G401.6 (cell line): ENCODE measurements around the gene GFY.
"Not testable (repeated sequence)": the region's sequence is repeated elsewhere in the genome, so short reads cannot be mapped to it uniquely, and the experiment has no call there.

ENCODE experiments used
- FAIRE-seq: peaks from 2 replicates; lab custom pipeline; 2012; peaks lifted over from hg19 to GRCh38; lab: Jason Lieb, UNC

GFY gene

DNA sequence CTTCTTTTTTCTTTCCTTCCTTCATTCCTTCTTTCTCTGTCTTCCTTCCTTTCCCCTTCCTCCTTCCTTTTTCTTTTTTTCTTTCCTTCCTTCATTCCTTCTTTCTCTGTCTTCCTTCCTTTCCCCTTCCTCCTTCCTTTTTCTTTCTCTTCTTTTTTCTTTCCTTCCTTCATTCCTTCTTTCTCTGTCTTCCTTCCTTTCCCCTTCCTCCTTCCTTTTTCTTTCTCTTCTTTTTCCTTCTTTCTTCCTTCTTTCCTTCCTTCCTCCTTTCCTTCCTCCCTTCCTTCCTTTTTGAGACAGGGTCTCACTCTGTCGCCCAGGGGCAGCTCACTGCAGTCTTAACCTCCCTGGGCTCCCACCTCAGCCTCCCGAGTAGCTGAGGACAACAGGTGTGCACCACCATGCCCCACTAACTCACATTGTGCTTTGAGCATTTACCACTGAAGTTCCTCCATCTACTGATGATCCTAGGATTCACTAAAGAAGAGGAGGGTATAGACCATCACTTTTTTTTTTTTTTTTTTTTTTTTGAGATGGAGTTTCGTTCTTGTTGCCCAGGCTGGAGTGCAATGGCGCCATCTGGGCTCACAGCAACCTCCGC is 19.0 kb downstream of the GFY start:
- FAIRE-seq, result not testable (repeated sequence)

DNA sequence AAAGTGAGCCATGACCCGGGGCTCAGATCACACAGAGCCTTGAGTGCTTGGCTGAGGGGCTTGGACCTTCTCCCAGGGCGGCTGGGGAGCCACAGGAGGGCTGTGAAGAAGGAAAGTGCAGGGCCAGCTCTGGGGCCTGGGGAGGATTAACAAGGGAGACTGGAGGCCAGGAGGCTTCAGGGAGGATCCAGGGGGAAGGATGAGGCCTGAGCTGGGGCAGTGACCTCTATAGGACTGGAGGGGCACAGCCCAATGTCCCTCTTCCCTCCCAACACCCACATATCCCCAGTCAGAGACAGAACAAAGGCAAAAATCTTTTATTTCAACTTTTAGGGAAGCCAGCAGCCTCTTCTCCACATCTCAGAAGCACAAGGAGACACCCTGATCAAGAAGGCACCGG is 20.8 kb downstream of the GFY start:
- FAIRE-seq, result no peak

DNA sequence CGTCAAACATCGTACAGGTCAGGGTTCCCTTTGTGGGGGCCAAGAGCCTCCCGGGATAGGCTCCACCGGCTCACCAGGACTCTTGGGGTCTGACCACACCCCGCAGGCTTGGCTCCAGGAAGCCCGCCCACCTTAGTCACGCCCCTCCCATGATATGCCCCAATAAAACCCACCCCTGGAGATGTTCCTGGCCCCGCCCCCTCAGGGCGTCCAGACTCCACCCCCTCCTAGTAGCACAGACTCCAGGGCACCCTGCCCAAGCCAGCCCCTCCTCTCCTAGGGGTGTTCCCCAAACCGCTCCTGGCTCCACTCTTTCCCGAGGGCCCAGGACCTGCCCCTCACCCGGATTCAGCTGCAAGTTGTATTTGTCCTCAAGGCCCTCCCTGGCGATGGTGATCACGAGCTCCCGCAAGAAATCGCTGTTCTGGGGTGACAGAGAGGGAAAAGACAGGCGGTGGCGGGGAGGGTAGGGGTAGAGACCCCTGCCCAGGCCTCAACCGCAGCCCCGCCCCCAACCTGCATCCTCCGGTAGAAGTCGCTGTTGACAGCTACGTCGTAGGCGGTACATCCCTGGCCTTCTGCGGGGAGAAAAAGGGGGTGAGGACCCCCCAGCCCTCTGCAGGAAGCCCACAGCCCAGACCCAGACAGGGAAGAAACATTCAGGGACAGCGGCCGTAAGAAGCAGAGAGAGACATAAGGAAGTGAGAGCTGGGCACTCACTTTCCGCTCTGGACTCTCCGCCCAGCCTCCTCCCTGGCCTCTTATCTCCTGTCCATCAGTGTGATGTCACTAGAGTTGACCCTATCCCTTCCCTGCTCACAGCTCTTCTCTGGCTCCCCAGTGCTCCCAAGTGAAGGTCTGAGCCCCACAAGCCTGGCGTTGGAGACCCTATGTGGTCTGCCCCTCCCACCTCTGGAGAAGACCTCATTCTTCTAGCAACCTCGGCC is 22.6 kb downstream of the GFY start:
- no peak for FAIRE-seq

DNA sequence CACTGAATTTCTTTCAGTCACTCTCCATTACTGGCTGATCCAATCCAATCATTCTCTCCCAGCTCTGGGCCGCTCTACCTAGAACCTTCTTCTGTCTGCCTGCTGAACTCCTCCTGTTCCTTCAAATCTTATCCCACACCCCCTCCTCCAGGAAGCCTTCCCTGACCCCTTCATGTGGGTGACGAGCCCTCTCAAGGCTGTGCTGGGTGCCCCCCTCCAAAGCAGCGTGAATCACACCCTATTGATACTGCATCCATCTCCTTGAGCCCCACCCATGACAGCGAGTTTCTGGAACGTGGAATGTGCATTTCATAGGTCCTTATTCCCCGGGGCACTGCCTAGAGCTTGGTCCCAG is 23.2 kb downstream of the GFY start:
- FAIRE-seq, result no peak

DNA sequence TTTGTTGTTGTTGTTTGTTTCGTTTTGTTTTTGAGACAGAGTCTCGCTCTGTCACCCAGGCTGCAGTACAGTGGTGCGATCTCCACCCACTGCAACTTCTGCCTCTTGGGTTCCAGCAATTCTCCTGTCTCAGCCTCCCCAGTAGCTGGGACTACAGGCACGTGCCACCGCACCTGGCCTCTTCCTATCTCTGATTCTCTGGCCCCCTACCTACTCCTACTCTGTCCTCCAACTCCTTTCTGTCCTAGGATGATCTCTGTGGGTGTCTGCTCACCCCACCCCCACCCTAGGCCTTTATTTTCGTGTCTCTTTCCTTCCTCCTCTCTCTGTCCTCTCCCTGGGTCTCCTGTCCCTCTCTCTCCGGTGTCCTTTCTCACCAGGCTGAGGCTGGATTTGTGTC is 25.2 kb downstream of the GFY start:
- FAIRE-seq, result no peak

DNA sequence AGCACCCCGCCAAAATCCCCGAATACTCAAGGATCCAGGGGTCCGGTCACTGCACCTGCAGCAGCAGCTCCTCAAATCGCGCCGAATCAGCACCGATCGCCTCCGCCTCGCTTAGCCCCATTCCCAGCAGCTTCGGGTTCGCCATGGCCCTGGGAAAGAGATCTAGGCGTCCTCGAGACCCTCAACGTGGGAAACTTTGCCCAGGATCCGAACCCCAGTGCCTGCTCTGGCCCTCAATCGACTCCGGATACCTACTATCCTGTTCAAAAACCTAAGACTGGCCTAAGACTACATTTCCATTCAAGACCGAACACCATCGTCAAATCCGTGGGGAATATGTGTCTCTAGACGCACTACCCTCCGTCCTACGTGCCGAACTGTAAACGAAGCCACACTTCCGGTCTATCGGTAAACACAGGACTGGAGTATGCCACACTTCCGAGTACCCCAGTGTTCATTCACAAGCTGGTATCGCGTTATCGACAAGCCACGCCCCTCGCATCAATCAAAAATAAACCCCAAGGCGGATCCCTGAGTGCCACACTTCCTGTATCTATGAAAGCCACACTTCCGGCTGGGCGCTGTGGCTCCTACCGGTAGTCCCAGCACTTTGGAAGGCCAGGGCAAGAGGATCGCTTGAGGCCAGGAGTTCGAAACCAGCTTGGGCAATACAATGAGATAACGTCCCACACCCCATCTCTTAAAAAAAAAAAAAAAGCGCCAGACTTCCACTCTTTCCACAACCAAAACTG is 26.4 kb downstream of the GFY start, which contains the start of gene PIH1D1:
TSS of gene PIH1D1 (minus strand) at position 385 of the 752 bp plus-strand sequence. CDS start at position 145, 240 bp downstream.
- peak; percentile 93 for FAIRE-seq

DNA sequence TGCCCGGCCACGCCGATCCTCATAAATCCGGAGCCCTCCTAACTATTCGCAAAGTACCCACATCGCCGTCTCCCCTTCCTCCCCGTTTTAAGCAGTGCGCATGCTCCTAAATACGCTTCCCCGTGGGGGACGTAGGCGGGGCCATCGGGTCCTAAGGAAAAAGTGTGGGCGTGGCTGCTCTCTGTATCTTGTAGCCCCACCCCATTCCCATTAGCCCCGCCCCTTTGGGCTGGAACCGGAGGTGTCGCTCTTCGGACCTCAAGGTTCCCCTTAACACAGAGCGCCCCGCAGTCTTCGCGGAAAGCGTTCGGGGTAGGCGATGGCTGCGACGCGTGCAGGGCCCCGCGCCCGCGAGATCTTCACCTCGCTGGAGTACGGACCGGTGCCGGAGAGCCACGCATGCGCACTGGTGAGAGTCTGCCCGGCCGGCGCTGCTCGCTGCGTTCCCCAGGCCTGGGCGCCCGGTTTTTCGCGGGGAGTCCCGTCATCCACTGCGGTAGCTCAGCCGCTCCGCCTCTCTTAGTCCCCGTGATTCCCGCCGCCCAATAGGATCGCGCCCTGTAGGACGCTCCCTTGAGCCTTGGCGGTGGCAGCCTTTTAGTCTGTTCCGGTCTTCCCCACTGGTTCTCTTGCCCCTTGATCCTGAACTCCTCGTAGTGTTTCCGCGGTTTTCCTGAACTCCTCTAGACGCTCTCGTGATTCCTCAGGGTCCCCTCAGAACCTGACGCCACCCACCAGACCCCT is 28.0 kb downstream of the GFY start, which contains the start of gene ALDH16A1:
TSS of gene ALDH16A1 (plus strand) at position 213 of the 744 bp plus-strand sequence. CDS start at position 320, 107 bp downstream.
- FAIRE-seq, result peak; percentile 94

DNA sequence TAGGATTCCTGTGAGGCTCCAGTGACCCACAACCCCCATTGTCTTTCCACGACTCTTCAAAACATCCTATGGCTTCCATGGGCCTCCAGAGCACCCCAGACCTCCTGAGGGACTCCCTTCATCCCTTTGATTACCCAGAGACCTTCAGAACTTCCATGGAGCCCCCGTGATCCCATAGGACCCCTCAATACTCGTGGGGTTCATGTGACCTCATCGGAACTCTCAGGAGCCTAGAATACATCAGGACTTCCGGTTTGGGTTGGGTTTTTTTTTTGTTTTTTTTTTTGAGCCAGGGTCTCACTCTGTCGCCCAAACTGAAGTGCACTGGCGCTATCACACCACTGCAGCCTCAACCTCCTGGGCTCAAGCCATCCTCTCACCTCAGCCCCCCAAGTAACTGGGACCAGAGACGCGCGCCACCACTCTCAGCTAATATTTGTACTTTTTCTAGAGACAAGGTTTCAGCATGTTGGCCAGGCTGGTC is 28.6 kb downstream of the GFY start:
- no peak for FAIRE-seq

DNA sequence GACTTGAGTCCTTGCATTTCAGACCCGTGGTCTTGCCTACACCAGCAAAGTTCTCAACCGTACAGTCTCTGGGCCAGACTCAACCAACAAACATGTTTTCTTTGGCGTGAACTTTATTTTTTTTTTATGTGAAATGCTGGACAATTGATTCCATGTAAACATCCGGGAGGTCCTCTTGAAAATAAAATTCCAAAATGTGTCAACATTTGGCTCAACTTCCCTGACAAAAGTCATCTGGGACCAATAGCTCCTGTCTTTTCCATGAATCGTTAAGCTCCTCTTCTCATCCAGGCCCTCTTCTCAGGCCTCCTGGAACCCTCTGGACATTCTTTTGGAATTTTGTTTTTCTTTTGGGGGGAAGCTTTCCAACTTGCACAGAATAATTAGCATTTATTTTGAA is 30.6 kb downstream of the GFY start:
- FAIRE-seq, result no peak

DNA sequence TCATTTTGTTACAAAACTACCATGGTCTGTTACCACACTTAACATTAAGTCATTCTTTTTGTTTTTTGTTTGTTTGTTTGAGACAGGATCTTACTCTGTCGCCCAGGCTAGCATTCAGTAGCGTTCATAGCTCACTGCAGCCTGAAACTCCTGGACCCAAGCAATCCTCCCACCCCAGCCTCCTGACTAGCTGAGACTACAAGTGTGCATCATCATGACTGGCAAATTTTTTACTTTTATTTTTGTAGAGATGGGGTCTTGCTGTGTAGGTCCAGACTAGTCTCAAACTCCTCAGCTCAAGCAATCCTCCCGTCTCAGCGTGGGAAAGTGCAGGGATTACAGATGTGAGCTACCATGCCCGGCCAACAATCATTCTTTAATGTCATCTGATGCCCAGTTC is 31.1 kb downstream of the GFY start:
- FAIRE-seq, result no peak

DNA sequence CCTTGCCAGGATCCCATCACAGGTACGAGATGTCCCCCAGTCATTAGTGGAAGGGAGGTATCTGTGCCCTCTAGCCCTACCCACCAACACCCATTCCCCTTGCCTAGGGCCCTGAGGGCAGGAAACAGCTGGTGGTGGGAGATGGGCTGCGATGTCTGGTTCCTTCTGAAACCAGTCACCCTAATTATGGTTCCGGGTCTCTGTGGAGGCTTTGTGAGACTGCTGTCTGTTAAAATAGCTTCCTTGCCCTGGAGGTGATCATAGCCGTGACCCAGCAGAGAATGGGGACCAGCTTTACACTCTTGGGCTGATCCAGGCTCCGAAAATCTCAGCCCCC is 33.3 kb downstream of the GFY start:
- FAIRE-seq, result no peak

DNA sequence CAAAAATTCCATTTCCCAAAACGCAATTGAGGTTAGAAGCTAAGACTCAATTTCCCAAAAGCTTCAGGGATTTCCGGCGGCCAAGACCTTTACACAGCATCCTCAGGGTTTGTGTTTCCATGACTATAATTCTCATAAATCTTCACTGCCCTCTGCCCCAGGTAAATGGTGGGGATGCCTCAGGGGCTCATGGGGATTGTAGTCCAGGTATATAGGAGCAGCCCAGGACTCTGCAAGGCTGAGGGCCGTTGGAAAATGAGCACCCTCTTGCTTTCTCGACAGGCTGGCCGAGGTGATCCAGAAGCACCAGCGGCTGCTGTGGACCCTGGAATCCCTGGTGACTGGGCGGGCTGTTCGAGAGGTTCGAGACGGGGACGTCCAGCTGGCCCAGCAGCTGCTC is 34.2 kb downstream of the GFY start:
- no peak for FAIRE-seq

DNA sequence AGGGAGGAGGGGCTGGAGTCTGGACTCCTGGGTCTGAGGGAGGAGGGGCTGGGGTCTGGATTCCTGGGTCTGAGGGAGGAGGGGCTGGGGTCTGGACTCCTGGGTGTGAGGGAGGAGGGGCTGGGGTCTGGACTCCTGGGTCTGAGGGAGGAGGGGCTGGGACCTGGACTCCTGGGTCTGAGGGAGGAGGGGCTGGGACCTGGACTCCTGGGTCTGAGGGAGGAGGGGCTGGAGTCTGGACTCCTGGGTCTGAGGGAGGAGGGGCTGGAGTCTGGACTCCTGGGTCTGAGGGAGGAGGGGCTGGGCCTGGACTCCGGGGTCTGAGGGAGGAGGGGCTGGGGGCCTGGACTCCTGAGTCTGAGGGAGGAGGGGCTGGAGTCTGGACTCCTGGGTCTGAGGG is 35.9 kb downstream of the GFY start:
- not testable (repeated sequence) for FAIRE-seq

DNA sequence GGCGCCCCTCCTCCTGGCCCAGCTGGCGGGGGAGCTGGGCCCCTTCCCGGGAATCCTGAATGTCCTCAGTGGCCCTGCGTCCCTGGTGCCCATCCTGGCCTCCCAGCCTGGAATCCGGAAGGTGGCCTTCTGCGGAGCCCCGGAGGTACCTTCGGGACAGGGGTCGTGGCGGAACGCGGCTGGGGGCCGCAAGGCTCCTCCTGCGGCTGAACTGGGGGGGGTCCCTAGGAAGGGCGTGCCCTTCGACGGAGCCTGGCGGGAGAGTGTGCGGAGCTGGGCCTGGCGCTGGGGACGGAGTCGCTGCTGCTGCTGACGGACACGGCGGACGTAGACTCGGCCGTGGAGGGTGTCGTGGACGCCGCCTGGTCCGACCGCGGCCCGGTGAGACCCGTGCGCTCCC is 36.5 kb downstream of the GFY start:
- no peak for FAIRE-seq

DNA sequence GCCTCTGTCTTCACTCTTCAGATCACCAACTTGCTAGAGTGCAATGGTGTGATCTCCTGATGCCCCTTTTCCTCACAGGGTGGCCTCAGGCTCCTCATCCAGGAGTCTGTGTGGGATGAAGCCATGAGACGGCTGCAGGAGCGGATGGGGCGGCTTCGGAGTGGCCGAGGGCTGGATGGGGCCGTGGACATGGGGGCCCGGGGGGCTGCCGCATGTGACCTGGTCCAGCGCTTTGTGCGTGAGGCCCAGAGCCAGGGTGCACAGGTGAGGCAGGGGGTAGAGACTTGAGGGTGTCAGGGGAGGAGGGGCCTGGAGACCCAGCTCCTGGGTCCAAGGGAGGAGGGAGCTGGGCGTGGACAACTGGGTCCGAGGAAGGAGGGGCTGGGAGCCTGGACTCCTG is 37.3 kb downstream of the GFY start:
- no peak for FAIRE-seq

DNA sequence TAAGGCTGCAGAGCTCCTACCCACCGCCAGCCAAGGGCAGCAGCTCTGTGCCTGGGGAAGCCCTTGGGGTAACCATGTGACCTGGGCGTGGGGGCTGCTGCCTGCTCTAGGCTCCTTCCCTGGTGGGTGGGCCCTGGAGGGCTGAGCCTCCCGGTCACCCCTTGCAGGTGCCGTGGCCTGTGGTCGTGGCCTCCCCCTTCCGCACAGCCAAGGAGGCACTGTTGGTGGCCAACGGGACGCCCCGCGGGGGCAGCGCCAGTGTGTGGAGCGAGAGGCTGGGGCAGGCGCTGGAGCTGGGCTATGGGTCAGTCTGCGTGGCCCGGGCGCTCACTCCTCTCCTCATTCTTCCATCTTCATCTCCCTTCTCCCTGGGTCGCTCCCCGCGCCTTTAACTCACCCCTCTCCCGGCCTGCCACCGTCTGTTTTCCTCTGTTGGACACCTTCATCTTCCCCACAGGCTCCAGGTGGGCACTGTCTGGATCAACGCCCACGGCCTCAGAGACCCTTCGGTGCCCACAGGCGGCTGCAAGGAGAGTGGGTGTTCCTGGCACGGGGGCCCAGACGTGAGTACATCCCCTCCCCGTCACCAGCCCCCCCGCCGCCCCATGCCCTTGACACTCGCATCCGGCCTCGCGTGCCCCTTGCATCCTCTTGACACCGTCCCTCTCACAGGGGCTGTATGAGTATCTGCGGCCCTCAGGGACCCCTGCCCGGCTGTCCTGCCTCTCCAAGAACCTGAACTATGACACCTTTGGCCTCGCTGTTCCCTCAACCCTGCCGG is 39.0 kb downstream of the GFY start:
- FAIRE-seq, result no peak

DNA sequence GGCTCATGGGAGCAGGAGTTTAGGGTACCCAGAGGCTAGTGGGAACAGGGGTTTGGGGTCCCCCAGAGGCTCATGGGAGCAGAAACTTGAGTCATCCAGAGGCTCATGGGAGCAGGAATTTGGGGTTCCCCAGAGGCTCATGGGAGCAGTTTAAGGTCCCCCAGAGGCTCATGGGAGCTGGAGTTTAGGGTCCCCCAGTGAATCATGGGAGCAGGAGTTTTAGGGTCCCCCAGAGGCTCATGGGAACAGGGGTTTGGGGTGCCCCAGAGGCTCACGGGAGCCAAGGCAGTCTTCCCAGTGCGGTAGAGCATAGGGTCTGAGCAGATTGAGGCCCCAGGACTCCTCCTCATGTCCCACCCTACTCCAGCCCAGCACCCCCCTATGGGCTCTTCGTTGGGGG is 40.2 kb downstream of the GFY start:
- FAIRE-seq, result no peak

DNA sequence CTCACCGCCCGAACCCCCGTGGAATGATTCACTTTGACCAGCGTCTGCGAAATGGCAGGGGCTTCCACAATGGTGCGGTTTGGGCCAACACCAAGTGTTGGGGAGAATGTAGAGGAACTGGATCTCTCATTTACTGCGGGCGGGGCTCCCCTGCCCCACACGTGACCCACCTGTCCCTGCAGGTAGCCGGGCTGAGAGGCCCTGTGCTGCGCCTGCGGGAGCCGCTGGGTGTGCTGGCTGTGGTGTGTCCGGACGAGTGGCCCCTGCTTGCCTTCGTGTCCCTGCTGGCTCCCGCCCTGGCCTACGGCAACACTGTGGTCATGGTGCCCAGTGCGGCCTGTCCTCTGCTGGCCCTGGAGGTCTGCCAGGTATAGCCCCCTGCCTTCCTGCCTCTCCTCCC is 43.0 kb downstream of the GFY start:
- no peak for FAIRE-seq

DNA sequence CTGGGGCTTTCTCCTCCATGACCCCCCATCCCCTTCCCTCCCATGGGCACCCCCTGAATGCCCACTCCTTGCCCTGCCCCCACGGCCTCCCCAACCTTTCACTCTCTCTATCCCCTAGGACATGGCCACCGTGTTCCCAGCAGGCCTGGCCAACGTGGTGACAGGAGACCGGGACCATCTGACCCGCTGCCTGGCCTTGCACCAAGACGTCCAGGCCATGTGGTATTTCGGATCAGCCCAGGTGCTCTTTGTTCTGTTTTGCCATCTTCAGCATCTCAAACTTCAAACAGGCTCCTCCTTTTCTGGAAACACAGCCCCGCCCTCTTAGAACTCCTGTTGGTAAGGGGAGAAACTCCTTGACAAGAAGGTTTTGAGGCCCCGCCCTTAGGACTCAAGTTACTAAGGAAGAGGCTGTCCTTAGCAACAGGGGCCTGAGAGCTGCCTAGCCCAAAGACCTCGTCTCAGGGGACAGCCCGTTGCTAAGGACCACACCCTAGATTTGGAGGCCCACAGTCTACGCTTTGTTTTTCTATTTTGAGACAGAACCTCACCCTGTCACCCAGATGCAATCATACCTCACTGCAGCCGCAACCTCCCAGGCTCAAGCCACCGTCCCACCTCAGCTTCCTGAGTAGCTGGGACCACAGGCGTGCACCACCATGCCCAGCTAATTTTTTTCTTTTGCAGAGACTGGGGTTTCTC is 43.7 kb downstream of the GFY start:
- FAIRE-seq, result peak; percentile 72

DNA sequence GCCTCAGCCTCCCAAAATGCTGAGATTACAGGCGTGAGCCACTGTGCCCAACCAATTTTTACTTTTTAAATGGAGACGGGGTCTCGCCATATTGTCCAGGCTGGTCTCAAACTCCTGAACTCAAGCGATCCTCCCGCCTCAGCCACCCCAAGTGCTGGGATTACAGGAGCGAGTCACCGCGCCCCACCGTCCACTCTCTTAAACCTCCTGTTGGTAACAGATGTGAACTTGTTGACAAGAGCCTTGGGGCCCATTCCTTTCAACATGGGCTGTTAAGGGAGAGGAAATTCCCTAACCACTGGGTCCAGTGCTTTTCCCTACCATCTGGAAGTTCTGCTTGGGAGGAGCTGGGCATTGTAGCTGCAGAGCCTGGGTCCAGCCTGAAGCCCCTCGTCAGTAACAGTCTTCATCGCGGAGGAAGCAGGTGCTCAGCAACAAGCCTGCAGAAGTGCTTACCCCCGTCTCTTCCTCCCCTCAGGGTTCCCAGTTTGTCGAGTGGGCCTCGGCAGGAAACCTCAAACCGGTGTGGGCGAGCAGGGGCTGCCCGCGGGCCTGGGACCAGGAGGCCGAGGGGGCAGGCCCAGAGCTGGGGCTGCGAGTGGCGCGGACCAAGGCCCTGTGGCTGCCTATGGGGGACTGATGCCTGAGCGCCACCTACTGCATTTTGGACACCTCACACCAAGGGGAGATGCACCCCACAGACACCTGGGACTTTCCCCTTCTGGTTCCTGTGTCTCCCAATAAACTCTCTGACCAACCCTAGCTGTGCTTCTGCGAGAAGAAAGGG is 44.8 kb downstream of the GFY start:
- FAIRE-seq, result no peak
